NCI-H345 treated with DMSO at 0.1 percent for 48 hours (cell line): ENCODE results near the gene TFB1M.
"Not testable (repeated sequence)": the region's sequence is repeated elsewhere in the genome, so short reads cannot be mapped to it uniquely, and the experiment has no call there.

Experiments
- DNase-seq: peaks from one replicate; lab custom pipeline; 2025; ENCODE audit not compliant: unreplicated experiment; lab: John Stamatoyannopoulos, UW

The TFB1M gene

DNA sequence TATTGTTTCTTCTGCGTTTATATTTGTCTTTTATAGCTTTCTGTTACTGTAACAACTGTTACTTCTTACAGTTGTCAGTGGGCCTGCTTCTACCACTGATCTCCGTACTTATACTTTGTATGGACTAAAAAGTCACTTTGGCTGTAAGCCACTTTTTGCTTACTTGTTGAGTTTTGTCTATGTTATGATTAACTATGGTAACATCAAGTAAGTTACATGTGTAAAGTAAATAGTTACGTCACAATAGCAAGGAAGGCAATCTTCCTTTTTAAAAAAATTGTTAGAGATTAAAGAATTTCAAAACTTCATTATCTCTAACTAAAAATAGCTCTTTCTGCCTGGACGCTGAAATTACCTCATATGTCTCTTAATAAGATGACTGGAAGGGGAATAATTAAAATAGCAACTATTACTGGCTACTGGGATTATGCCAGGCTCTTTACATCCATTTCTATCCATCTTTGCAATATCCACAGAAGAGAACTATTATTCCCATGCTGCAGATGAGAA, 10.9 kb downstream of the TFB1M start:
- DNase-seq = no peak

DNA sequence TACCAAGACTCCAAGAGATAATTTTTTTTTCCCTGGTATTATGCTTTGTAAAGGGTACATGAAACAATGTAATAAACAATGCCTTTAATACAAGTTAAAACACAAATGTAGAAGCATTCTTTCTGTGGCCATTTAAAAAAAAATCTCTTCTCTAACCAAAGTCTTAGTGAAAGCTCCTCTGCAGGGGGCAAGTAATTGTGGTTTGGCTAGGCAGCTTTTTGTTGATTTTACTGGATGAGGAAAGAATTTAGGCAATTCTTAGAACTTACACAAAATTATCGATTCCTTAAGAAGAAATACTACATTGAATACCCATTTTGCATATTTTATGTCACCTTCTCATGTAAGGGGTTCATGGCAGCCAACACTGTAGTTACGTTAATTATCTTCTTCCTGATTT, 12.4 kb downstream of the TFB1M start:
- DNase-seq = no peak

- no peak for DNase-seq
These were observed 16.6 kb downstream of the TFB1M start for GRCh38 chr6:155297669-155298068.

GRCh38 chr6:155292711-155293110, 21.6 kb downstream of the TFB1M start:
- DNase-seq = no peak

DNA sequence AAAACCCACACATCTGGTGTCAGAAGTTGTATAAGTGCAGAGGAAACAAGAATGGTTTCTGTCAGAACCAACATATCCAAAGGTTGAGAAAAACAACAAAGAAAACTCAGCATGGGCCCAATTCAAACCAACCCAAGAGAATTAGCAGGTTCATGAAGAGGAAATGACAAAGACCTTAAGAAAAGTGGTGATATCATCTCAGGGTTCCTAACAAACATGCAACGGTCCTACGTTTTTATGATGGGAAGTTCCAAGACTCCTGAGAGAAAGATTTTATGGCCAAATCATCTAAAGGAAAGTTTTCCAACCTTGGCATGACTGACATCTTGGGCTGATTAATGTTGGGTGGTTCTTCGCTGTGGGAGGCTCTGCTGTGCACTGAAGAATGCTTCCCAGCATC, 23.0 kb downstream of the TFB1M start:
- no peak for DNase-seq

GRCh38 chr6:155290491-155290890, 23.8 kb downstream of the TFB1M start:
- DNase-seq = no peak

DNA sequence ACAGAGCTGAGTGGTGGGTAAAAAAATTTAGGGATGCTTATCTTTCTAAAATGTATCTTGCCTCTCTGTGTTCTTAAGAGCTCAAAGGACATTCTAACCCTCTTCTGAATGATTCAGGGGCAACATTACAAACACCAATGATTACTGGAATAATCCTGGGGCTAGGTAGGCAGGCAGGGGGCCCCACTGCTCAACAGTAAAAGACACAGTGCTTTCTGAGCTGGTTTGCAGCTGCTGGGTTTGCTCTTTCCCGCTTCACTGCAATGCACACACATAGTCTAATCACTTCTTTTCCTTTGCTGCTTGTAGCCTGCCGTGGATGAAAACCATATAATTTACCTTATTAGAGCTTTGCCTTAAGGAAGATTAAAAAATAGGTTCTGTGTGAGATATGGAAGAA, 26.5 kb downstream of the TFB1M start:
- DNase-seq = peak; percentile 71

GRCh38 chr6:155284775-155285174, 29.5 kb downstream of the TFB1M start:
- no peak for DNase-seq

DNA sequence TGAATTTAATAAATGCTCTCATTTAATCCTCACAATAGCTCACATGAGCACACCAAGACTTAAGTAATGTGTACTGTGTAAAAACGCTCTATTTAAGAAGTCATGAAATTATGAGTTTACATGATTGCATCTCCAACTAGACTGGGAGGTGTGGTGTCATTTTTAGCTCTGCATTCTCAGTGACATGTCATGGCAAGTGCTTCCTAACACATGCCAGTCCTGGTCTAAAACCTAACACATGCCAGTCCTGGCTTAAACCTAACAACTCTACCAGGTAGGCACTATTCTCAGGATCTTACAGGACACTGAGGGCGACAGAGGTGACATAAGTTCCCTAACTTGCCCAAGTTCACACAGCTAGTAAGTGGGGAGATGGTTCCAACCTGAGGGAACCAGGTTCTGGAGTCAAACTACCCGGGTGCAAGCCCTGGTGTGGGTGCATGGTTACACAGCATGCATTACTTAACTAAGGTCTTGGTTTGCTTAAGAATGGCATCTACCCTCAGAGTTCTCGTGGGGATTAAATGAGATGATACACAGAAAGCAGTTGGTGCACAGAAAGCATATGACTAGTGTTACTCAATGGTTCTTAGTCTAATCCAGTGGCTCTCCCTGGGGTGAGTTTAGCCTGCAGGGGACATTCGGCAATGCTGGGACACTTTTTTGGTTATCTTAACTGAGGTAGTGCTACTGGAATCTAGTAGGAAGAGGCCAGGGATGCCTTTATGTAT, 35.8 kb downstream of the TFB1M start:
- DNase-seq = no peak

- no peak for DNase-seq
These were observed 37.6 kb downstream of the TFB1M start for GRCh38 chr6:155276638-155277037.

DNA sequence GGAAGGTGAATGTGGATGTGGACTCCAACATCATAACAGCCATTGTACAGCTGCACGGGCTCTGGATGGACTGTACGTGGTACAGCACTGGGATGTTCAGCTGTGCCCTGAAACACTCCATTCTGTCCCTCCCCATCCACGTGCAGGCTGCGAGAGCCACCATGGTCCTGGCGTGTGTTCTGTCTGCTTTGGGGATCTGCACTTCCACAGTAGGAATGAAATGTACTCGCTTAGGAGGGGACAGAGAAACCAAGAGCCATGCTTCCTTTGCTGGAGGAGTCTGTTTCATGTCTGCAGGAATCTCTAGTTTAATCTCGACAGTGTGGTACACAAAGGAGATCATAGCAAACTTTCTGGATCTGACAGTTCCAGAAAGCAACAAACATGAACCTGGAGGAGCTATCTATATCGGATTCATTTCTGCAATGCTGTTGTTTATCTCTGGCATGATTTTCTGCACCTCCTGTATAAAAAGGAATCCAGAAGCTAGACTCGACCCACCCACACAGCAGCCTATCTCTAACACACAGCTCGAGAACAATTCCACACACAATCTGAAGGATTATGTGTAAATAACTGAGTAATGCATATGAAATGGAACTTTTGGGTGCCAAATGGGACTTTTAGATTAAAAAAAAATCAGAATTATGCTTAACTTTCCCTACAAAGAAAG, 38.3 kb downstream of the TFB1M start:
- no peak for DNase-seq

GRCh38 chr6:155274533-155274932, 39.8 kb downstream of the TFB1M start:
- DNase-seq = no peak

DNA sequence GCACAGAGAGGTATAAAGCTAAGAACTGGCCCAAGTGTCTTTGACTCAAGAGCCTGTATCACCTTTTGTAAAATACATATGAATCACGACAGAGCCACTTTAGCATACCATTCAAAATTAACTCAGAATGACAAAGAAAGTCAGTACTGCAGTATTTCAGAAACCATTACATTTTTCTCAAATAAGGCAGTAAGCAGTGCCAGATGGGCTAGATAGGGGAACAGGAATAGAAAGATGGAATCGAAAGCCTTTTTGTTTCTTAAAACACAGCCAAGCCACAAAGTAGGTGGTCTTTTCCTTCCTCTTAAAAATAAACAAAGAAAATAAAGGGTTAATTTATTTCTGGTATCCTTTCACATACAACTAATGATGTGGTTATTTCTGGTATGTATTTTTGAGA, 40.2 kb downstream of the TFB1M start:
- DNase-seq = no peak

GRCh38 chr6:155273431-155273830, 40.9 kb downstream of the TFB1M start:
- DNase-seq = no peak

GRCh38 chr6:155272353-155273232, 41.7 kb downstream of the TFB1M start:
- DNase-seq = no peak

- no peak for DNase-seq
These were observed 43.1 kb downstream of the TFB1M start for GRCh38 chr6:155271145-155271544.

GRCh38 chr6:155270561-155271091, 43.7 kb downstream of the TFB1M start:
- no peak for DNase-seq

GRCh38 chr6:155269765-155270164, 44.5 kb downstream of the TFB1M start:
- DNase-seq = no peak

DNA sequence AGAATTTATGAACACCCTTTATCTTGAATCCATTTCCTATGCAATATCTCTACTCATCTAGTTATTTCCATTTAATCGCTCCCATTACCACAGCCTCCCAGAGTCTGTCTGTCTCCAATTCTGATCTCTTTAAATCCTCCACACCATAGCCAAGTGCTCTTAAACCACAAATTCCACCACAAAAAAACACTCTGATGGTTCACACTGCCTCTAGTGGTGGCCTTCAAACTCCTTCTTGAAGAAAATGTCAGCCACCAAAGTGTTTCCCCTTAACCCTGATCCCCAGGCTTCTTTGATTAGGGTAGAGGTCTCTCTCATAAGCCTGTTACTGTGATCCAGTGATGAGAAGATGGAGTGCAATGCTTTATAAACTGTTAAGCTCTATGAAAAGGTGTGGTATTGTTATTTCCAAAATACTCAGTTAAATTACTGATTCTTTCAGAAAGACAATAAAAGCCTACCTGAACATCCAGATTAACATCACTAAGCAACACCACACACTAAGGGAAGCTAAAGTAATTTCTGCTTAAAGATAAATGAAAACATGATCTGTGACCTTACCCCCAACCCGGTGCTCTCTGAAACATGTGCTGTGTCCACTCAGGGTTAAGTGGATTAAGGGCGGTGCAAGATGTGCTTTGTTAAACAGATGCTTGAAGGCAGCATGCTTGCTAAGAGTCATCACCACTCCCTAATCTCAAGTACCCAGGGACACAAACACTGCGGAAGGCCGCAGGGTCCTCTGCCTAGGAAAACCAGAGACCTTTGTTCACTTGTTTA, 46.0 kb downstream of the TFB1M start:
- DNase-seq = not testable (repeated sequence)

GRCh38 chr6:155267411-155267810, 46.9 kb downstream of the TFB1M start:
- no peak for DNase-seq
